ENCODE measurements around the gene PACRG.
"Not testable (repeated sequence)": the region's sequence is repeated elsewhere in the genome, so short reads cannot be mapped to it uniquely, and the experiment has no call there.

The PACRG gene

DNA sequence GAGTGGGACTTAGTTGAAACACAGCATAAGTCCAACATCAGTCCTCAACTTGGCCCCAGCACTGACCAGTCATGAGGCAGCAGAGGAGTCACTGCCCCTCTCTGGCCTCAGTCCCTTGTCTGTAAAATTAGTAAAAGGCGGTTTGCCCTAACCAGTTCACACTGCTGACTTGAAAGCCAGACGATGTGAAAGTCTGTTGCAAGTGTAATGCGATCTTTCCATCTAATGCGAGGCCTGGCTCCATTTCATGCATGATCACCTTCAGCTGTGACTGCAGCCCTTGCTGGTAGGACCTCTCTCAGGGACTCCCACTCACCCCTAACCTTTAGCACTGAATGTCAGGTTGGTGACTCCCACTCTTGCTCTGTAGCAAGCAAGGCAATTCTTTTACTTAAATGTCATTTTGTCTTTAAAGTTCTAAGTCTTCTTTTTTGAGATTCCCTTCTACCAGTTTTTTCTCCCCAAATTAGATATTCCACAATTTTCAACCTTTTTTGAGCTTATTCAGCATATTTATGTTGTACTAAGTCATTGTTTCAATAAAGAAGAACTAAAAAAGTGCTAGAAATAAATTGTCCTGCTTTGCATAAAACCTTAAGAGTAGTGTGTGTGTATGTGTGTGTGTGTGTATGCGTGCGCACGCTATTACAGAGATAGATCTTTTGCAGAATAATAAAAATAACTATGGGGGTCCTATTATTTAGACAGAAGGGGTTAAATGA, 245.5 kb downstream of the PACRG start:
- no peak overlapping the region for H3K27ac ChIP-seq
- DNase-seq (ENCODE audit: low spot score) = no peak
- TF ChIP-seq, protein P1, sequence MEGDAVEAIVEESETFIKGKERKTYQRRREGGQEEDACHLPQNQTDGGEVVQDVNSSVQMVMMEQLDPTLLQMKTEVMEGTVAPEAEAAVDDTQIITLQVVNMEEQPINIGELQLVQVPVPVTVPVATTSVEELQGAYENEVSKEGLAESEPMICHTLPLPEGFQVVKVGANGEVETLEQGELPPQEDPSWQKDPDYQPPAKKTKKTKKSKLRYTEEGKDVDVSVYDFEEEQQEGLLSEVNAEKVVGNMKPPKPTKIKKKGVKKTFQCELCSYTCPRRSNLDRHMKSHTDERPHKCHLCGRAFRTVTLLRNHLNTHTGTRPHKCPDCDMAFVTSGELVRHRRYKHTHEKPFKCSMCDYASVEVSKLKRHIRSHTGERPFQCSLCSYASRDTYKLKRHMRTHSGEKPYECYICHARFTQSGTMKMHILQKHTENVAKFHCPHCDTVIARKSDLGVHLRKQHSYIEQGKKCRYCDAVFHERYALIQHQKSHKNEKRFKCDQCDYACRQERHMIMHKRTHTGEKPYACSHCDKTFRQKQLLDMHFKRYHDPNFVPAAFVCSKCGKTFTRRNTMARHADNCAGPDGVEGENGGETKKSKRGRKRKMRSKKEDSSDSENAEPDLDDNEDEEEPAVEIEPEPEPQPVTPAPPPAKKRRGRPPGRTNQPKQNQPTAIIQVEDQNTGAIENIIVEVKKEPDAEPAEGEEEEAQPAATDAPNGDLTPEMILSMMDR (IDR thresholded peaks at IDR 0.05) = no peak
- H3K4me3 ChIP-seq = no peak overlapping the region

- DNase-seq (ENCODE audit: low spot score) = no peak
- no peak overlapping the region for H3K4me3 ChIP-seq
These were observed 246.2 kb downstream of the PACRG start for GRCh38 chr6:162973980-162974379.

DNA sequence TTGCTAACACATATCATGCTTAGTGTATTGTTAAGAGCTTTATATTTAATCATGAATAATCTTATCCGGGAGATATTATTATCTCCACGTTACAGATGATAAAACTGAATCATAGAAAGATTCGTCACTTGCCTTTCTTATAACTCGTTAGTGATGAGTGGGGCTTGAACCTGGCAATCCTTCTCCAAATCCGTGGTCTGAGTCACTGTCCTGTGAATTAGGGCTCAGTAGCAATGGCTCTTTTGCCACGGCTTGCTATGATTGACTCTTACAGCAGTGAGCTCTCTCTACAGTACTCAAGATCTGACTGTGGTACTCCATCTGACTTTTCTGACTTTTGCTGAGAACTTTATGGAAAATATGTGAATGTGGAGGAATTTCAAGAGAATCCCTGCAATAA, 246.9 kb downstream of the PACRG start:
- no peak for DNase-seq (ENCODE audit: low spot score)
- TF ChIP-seq, protein P1 (IDR thresholded peaks at IDR 0.05) = no peak
- H3K27ac ChIP-seq = no peak overlapping the region
- H3K4me3 ChIP-seq = no peak overlapping the region

More at GRCh38 chr6:162973980-162974379, 246.2 kb downstream of the PACRG start:
- H3K27ac ChIP-seq = no peak overlapping the region
- TF ChIP-seq, protein P1 (IDR thresholded peaks at IDR 0.05) = no peak

DNA sequence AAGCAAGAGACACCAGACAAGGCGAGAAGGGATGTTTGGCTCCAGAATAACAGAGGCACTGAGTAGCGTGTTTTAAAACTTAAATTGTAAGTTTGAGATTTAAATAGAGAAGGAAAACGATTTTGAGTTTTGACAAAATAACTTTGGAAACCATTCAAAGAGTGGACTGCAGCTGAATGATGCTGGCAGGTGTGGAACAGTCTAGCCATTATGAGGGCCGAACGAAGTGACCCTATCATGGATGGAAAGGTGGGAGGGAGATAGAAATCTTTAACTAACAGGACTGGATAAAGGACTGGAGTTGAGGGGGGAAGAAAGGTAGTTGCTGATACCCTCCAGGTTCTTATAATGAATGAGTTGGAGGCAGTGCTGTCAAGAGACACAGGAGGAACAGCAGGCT, 248.4 kb downstream of the PACRG start:
- TF ChIP-seq, protein P1 (IDR thresholded peaks at IDR 0.05) = no peak
- no peak for DNase-seq (ENCODE audit: low spot score)

DNA sequence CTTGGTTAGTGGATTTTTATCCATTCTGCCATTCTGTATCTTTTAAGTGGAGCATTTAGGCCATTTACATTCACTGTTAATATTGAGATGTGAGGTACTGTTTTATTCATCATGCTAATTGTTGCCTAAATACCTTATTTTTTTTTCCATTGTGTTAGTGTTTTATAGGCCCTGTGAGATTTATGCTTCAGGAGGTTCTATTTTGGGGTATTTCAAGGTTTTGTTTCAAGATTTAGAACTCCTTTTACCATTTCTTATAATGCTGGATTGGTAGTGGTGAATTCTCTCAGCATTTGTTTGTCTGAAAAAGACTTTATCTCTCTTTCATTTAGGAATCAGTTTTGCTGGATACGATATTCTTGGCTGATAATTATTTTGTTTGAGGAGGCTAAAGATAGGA, 255.5 kb downstream of the PACRG start:
- H3K27ac ChIP-seq; DNase-seq (ENCODE audit: low spot score); H3K4me3 ChIP-seq: not testable (repeated sequence)

More for the DNA sequence above, 248.4 kb downstream of the PACRG start:
- no peak overlapping the region for H3K27ac ChIP-seq
- H3K4me3 ChIP-seq = no peak overlapping the region

DNA sequence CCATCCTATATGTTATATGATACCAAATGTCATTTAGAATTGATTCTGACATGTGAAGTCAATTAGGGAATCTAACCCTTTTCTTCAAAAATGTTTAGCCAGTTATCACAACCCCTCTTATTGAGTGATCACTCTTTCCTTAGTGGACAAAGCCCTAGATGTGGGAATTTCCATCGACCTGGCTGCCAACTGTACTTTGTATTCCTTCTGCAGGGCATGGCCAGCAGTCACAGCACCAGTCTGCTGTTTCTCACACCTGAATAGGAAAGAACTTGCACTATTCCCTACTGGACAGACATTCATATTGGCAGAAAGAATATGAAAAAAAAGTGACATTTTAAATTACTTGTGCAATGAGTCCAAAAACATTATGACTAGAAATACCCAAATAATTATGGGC, 271.0 kb downstream of the PACRG start:
- DNase-seq (ENCODE audit: low spot score) = no peak
- H3K27ac ChIP-seq = no peak overlapping the region
- TF ChIP-seq, protein P1 (IDR thresholded peaks at IDR 0.05) = no peak
- no peak overlapping the region for H3K4me3 ChIP-seq

DNA sequence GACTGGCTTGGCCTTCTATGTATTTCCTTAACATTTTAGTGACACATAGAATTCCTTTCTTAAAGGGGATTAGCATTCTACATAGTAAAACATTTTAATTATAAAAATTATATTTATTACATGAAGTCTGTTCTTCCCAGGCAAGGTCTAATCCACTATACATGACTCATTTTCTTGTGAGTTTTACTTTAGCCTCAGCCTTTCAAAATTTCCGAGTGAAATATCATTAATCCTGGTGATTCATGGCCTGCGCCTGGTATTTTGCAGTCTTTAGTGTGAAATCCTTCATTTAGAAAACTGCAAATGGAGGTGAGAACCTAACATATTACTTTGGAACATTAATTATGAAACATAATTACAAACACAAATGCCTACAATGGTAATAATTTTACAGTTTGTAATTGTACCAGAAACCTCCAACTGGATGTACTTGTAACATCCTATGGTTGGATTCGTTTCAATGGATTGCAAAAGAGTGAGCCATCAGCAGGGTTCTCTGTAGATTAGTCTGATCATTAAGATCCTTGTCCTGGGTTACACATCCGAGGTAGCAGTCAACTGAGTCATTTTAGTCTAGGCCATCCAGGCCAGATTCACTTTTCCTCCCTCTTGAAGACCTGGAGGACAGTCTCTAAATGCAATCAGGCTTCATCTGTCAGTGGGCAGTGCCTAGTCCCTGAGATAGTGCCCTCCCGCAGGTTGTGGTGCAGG, 272.0 kb downstream of the PACRG start:
- Histone ChIP-seq H3K27ac (no peak overlapping the region), H3K4me3 (no peak overlapping the region)
- no peak for DNase-seq (ENCODE audit: low spot score)
- TF ChIP-seq, protein P1 (IDR thresholded peaks at IDR 0.05) = no peak
